Measurements from ENCODE around the gene MBTPS1. TPM values are rescaled to one million over a fixed set of nuclear protein-coding genes. Genes with fewer than 3 reads are reported as not detected.

The MBTPS1 gene
- total and polyA plus RNA-seq, 10 of the 15 experiments (the other 5 are each of a cell fraction or from before 2014, with no cell fraction given): 1.3 to 43.9 (median 35.2) TPM

- H3K27me3 ChIP-seq (replicated peaks in 1 of 2; ENCODE audit: control insufficient read depth in 2 of 2, insufficient read depth in 2 of 2, low read length in 1 of 2): no peaks in the 10 kb centered on the region
- no peaks in the 10 kb centered on the region for H4K20me1 ChIP-seq (ENCODE audit: control insufficient read depth, insufficient read depth)
- H3K27ac ChIP-seq (ENCODE audit: control insufficient read depth, insufficient read depth): no peak overlapping the region
- H3K79me2 ChIP-seq (ENCODE audit: control insufficient read depth, insufficient read depth, low read length): no peaks in the 10 kb centered on the region
- H3K4me2 ChIP-seq (ENCODE audit: control insufficient read depth, insufficient read depth): no peak overlapping the region
- H3K4me3 ChIP-seq: no peak overlapping the region
- POLR2A ChIA-PET: no interaction called here
- H3K36me3 ChIP-seq (ENCODE audit: control insufficient read depth in 2 of 2, insufficient read depth in 2 of 2, low read length in 1 of 2): peaks cover 3 to 6% of the 10 kb centered on the region in 2 experiments; a peak in 3 of 4 replicates
- H2AFZ ChIP-seq (ENCODE audit: control insufficient read depth, low read depth, low read length): no peak overlapping the region
- SMC1A ChIA-PET (ENCODE audit: uncharacterized antibody, unreplicated experiment): no interaction called here
- 96% methylated on average over 13 of the region's 13 CpGs for WGBS (ENCODE audit: insufficient coverage, insufficient replicate concordance, low lambda C conversion rate, missing lambda C conversion rate)
- H3K9ac ChIP-seq (ENCODE audit: control insufficient read depth, insufficient read depth, low read length): no peak overlapping the region
- no peak for FAIRE-seq
- no peak for ATAC-seq
- TF ChIP-seq NRF1 (conservative IDR thresholded peaks at IDR 0.05; ENCODE audit: low read depth, low read length): no peak
- no peak for TF ChIP-seq NFXL1 (IDR thresholded peaks at IDR 0.05; ENCODE audit: borderline replicate concordance)
- no peak for TF ChIP-seq POLR2A (IDR thresholded peaks at IDR 0.05; ENCODE audit: low read depth, low read length)
- TF ChIP-seq JUND (IDR thresholded peaks at IDR 0.05; ENCODE audit: low read depth, low read length): no peak
- TF ChIP-seq, protein P1, sequence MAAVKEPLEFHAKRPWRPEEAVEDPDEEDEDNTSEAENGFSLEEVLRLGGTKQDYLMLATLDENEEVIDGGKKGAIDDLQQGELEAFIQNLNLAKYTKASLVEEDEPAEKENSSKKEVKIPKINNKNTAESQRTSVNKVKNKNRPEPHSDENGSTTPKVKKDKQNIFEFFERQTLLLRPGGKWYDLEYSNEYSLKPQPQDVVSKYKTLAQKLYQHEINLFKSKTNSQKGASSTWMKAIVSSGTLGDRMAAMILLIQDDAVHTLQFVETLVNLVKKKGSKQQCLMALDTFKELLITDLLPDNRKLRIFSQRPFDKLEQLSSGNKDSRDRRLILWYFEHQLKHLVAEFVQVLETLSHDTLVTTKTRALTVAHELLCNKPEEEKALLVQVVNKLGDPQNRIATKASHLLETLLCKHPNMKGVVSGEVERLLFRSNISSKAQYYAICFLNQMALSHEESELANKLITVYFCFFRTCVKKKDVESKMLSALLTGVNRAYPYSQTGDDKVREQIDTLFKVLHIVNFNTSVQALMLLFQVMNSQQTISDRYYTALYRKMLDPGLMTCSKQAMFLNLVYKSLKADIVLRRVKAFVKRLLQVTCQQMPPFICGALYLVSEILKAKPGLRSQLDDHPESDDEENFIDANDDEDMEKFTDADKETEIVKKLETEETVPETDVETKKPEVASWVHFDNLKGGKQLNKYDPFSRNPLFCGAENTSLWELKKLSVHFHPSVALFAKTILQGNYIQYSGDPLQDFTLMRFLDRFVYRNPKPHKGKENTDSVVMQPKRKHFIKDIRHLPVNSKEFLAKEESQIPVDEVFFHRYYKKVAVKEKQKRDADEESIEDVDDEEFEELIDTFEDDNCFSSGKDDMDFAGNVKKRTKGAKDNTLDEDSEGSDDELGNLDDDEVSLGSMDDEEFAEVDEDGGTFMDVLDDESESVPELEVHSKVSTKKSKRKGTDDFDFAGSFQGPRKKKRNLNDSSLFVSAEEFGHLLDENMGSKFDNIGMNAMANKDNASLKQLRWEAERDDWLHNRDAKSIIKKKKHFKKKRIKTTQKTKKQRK (IDR thresholded peaks at IDR 0.05; ENCODE audit: low read depth, low read length): no peak
- no peak for TF ChIP-seq SREBF2 (IDR thresholded peaks at IDR 0.05; ENCODE audit: low read length)
- no TSS peak for BruUV-seq (replicated peaks)
- DNase-seq (ENCODE audit: low read depth, low spot score): no peak
- in situ Hi-C loops (cut with MboI): no loop called here
- intact Hi-C loops (cut with micrococcal nuclease; ENCODE audit: unreplicated experiment): no loop called here
- H3K9me3 ChIP-seq (replicated peaks; ENCODE audit: control insufficient read depth, insufficient read depth, low read length): no peaks in the 10 kb centered on the region
- H3K4me1 ChIP-seq (ENCODE audit: control insufficient read depth, insufficient read depth, low read length): no peaks in the 10 kb centered on the region
- RAD21 ChIA-PET (ENCODE audit: unreplicated experiment): no interaction called here
- CTCF ChIA-PET: interaction anchor here (2.8 kb wide), 1 partner anchor 16 kb away, joined by 10 read pairs; no protein-coding TSS in a partner anchor
These were observed 67.2 kb downstream of the MBTPS1 start for GRCh38 chr16:84049403-84050060.

Data from GM12878 (cell line).